GM21360 (cell line): ENCODE measurements around the gene CNTFR.

Source experiments
- ATAC-seq: cut with Tn5 transposase; IDR thresholded peaks from one replicate; pipeline ENCODE4 v1.9.1; 2021; ENCODE audit warnings: mild to moderate bottlenecking, moderate library complexity; ENCODE audit not compliant: unreplicated experiment

Gene CNTFR

DNA sequence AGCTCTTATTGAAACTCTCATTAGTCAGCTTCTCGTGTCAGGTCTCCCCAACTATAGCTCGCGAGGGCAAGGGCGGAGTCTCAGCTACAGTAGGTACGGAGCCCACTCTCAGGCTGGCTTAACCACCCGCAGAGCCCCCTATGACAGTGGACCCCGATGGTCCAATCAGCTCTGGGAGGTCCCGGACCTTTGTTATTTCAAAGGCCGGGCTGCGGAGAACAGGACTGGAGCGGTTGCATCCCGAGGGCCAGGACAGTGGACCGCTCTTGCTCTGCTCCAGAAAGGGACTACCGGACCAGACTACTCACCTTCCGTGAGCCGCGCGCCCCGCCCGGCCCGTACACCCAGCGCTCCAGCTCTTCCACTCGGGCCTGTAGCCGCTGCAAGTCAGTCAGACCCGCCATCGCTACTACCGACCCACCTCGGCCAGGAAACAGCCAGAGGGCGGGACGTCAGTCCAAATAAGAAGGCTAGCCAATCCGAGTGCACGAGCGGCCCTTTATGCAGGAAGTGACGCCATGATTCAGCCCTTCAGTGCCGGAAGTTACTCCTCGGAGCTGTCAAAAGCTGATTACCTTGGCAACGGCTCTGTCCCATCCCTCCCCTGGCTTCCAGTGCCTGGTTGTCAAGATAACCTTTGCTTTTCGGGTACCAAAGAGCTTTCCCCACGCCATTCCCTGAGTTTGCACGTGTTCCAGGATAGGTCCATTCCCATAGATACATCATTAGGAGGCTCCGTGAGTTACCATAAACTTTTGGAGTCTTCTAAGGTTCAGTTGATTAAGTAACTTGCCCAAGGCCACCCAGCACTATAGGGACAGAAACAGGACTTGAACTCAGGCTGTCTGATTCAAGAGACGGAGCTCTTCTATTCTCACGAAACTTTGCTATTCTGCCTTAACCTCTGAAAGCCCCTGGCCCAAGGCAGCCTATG, 30.8 kb upstream of the CNTFR start, which contains the start of gene DCTN3:
DCTN3 (minus strand) TSS at position 435 of the 934 bp plus-strand sequence; CDS start at position 404, 31 bp downstream.
- peak; percentile 90 for ATAC-seq

- ATAC-seq = no peak
Measured at GRCh38 chr9:34615132-34615531, 25.6 kb upstream of the CNTFR start.

DNA sequence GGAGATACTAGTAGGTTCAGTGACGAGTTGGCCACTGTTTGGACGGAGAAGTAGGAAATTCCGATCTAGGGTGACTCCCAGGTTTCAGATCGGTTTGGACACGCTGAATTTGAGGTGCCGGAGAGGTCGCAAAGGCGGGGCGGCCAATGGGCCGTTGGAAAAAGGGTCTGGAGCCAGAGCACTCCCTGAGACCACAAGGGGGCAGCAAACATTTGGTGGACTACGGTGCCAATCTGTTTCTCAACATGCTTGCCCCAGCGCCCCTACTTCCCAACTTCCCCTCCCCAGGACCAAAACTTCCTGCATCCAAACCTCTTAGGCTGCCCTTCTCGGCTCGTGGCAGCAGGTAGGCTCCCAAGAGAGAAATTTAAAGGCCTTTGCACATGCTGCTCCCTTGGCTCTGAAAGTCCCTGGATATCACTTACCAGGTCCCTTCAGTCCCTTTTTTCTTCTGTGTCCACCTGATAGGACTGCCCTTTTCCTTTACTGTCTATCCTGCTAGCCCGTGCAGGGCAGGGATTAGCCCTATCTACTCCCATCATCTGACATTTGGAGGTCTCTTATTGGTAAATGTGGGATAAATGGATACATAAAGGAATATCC, 23.4 kb upstream of the CNTFR start:
- no peak for ATAC-seq

- peak; percentile 81 for ATAC-seq
Measured at GRCh38 chr9:34611811-34612787, 22.6 kb upstream of the CNTFR start, which contains the start of gene RPP25L. Gene RPP25L, minus strand, starts transcription at chr9:34612097. Its CDS starts 801 bp downstream, at chr9:34611296.

GRCh38 chr9:34611251-34611810, 21.8 kb upstream of the CNTFR start:
- peak; percentile 13 for ATAC-seq

- no peak for ATAC-seq
Measured at GRCh38 chr9:34610434-34611206, 21.1 kb upstream of the CNTFR start.

DNA sequence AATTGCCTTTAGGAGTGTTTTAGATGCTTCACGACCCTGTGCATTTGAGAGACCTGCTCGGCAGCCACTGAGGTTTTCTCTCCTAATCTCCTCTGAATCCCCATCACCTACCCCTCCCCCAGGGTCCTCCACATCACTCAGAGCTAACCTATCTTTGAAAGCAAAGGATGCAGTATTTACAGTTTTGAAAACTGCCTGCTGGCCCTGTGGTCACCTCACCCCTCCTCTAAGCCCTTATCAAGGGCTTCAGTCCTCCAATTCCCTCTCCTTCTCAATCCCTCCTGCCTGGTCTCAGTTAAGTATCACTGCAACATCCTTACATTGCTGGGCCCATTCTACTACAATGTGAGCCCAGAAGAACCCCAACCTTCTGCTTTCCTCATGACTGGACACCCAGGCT, 17.8 kb upstream of the CNTFR start:
- ATAC-seq = no peak

DNA sequence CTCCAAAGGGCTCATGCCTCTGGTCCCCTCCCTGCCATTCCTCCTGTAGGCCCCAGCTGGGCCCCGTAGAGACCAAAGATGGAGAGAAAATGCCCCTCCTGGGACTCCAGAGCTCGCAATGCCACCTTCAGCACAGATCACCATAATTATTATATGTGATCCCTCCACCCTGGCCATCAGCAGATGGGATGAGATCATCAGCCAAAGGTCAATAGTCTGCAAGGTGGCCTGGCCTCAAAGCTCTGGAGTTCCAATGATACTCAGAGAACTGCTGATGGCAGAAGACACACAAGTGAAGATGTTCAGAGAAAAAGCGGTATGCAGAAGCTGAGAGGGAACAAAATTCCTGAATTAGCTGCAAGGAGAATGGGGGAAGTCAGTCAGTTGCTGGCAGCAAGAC, 17.4 kb upstream of the CNTFR start:
- ATAC-seq = no peak

GRCh38 chr9:34606190-34606589, 16.7 kb upstream of the CNTFR start:
- ATAC-seq = no peak

GRCh38 chr9:34603610-34604231, 14.2 kb upstream of the CNTFR start:
- peak; percentile 62 for ATAC-seq

GRCh38 chr9:34601937-34602573, 12.5 kb upstream of the CNTFR start:
- ATAC-seq = no peak

DNA sequence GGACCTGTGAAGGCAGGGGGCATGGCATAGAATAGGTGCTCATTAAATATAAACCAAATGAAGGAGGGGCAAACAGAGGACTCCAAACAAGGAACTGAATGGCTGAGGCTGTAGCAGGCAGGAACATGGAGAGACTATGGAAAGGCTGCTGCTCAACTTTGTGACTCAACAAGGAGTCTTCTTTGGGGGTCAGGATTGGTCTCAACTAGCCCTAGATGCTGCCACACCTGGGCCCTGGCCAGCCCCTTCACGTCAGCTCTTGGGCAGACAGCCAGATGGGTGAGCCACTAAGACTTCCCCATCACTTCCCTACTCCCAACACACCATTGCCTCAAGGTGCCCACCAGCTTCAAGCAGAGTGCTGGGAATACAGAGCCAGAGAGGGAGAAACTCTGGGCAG, 11.4 kb upstream of the CNTFR start:
- no peak for ATAC-seq

DNA sequence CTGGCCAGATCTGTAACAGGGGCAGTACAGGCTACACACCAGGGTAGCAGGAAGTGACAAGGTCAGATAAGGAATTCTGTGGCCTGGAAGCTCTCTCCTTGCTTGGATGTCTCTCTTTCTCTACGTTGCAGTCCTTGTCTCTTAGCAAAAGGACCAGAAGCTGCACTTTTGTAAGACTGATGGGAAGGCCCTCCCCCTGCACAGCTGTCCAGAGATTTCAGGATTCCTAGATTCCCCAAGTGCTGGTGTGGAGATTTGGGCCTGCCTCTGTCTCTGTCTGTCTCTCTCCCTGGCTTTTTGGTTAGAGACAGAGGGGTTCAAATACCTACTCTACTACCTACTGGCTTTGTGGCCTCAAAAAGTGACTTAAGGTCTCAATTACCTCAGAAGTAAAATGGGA, 10.0 kb upstream of the CNTFR start:
- no peak for ATAC-seq

- no peak for ATAC-seq
Measured at GRCh38 chr9:34594177-34594576, 4.7 kb upstream of the CNTFR start.

DNA sequence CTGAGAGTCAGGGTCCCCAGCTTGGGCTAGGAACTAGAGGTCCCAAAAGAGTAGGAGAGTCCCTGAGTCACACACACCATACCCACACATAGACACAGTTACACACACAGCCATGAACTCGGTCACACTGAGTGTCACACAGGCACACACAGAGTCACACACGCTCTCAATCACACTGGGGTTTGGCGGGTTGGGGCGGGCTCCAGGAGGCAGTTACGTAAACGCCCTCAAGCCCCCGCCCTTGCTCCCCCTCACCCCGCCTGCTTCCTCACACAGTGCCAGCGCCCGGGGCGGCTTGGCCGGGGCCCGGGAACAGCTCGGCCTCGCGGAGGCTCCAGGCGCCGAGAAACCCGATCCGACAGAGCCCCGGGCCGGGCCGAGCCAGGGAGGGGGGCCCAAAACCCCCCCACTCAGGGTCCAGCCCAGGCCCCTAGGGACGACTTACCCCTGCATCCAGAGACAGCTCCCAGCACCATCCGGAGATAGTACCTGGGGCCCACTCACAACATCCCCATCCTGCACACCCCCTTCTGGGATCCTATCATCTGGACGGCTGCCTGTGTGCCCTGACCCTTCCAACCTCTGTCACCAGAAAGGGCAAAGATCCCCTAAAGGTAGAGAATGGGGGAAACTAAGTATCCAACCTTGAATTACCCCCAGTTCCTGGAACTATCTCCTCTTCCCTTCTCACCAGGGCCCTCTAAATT, 3.5 kb upstream of the CNTFR start:
- no peak for ATAC-seq

DNA sequence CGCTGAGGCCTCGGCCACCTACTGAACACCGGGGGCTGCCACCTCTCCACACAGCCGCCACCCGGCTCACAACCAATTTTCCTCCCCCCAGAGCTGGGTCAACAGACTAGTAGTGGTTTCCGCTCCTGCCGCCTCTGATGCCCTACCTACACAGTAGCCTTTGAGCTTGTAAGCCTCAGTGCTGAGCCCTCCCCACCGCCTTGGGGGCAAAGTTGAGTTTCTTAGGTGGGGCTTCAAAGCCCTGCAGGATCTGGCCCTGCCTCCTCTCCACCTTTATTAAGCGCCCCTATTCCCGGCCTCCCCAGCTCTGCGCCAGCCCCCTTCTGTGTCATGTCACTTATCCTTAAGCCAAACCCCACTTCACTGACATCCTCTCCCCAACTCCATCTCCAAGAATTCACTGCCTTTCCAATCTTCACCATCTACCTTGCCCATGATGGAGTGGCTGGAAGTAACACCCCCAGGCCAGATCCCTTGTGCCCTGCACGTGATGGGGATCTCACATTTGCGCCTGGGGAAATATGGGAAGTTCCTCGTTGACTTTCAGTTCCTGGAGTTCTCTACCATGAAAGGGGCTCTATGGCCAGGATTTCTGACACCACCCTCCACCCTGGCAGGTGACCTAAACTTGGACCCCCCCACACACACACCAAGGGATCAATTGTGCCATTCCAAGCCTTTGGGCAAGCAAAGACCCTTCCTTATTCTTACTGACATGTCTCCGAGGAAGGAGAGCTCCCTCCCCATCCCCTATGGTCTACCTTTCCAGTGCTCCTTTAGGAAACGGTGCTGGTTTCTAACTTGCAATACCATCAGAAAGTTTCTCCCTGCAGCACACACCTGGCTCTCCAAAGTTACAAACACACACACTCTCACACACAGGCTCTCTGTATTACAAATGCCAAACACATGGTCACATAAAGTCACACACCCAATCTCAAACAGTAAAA, 2.7 kb upstream of the CNTFR start:
- ATAC-seq = no peak

- no peak for ATAC-seq
Measured at GRCh38 chr9:34591248-34591916, 1.9 kb upstream of the CNTFR start.
